ENCODE results near the gene DUS4L.

The DUS4L gene

GRCh38 chr7:107580716-107581383, 17.1 kb downstream of the DUS4L start:
- Histone ChIP-seq H3K9me3 (ENCODE audit: control insufficient read depth, insufficient read depth, low read depth, low read length) (no peaks in the 10 kb centered on the region), H3K27ac (ENCODE audit: low read depth, low read length) (no peak overlapping the region), H3K36me3 (ENCODE audit: control insufficient read depth, insufficient read depth, low read length) (peaks cover 18% of the 10 kb centered on the region), H3K9ac (ENCODE audit: low read length) (peak overlapping the region; percentile 76), H3K4me3 (ENCODE audit: low read depth, low read length) (peak overlapping the region; percentile 90), H3K4me1 (ENCODE audit: control insufficient read depth, insufficient read depth, low read length) (no peaks in the 10 kb centered on the region), H3K27me3 (ENCODE audit: control insufficient read depth, insufficient read depth, low read length) (no peaks in the 10 kb centered on the region)

GRCh38 chr7:107581387-107582013, 17.7 kb downstream of the DUS4L start:
- Histone ChIP-seq H3K27me3 (ENCODE audit: control insufficient read depth, insufficient read depth, low read length) (no peaks in the 10 kb centered on the region), H3K4me1 (ENCODE audit: control insufficient read depth, insufficient read depth, low read length) (no peaks in the 10 kb centered on the region), H3K36me3 (ENCODE audit: control insufficient read depth, insufficient read depth, low read length) (peaks cover 13% of the 10 kb centered on the region), H3K9me3 (ENCODE audit: control insufficient read depth, insufficient read depth, low read depth, low read length) (no peaks in the 10 kb centered on the region), H3K27ac (ENCODE audit: low read depth, low read length) (no peak overlapping the region), H3K9ac (ENCODE audit: low read length) (no peak overlapping the region), H3K4me3 (ENCODE audit: low read depth, low read length) (no peak overlapping the region)

- Histone ChIP-seq H3K36me3 (ENCODE audit: control insufficient read depth, insufficient read depth, low read length) (peaks cover 10% of the 10 kb centered on the region), H3K9ac (ENCODE audit: low read length) (no peak overlapping the region), H3K27me3 (ENCODE audit: control insufficient read depth, insufficient read depth, low read length) (no peaks in the 10 kb centered on the region), H3K4me1 (ENCODE audit: control insufficient read depth, insufficient read depth, low read length) (no peaks in the 10 kb centered on the region), H3K27ac (ENCODE audit: low read depth, low read length) (no peak overlapping the region), H3K4me3 (ENCODE audit: low read depth, low read length) (no peak overlapping the region), H3K9me3 (ENCODE audit: control insufficient read depth, insufficient read depth, low read depth, low read length) (no peaks in the 10 kb centered on the region)
These were observed 19.1 kb downstream of the DUS4L start for GRCh38 chr7:107582875-107583274.

GRCh38 chr7:107584716-107585115, 20.9 kb downstream of the DUS4L start:
- no peak overlapping the region for H3K4me3 ChIP-seq (ENCODE audit: low read depth, low read length)
- H3K27ac ChIP-seq (ENCODE audit: low read depth, low read length), result no peak overlapping the region
- H3K9ac ChIP-seq (ENCODE audit: low read length), result no peak overlapping the region
- H3K36me3 ChIP-seq (ENCODE audit: control insufficient read depth, insufficient read depth, low read length), result peaks cover 10% of the 10 kb centered on the region
- no peaks in the 10 kb centered on the region for H3K4me1 ChIP-seq (ENCODE audit: control insufficient read depth, insufficient read depth, low read length)
- no peaks in the 10 kb centered on the region for H3K27me3 ChIP-seq (ENCODE audit: control insufficient read depth, insufficient read depth, low read length)
- H3K9me3 ChIP-seq (ENCODE audit: control insufficient read depth, insufficient read depth, low read depth, low read length), result peaks cover 7% of the 10 kb centered on the region; the same call in 1 of the 2 replicates

- H3K9me3 ChIP-seq (ENCODE audit: control insufficient read depth, insufficient read depth, low read depth, low read length), result peaks cover 7% of the 10 kb centered on the region; the same call in 1 of the 2 replicates
- H3K4me3 ChIP-seq (ENCODE audit: low read depth, low read length), result no peak overlapping the region
- peaks cover 10% of the 10 kb centered on the region for H3K36me3 ChIP-seq (ENCODE audit: control insufficient read depth, insufficient read depth, low read length)
- H3K27me3 ChIP-seq (ENCODE audit: control insufficient read depth, insufficient read depth, low read length), result no peaks in the 10 kb centered on the region
- H3K9ac ChIP-seq (ENCODE audit: low read length), result no peak overlapping the region
- no peaks in the 10 kb centered on the region for H3K4me1 ChIP-seq (ENCODE audit: control insufficient read depth, insufficient read depth, low read length)
- no peak overlapping the region for H3K27ac ChIP-seq (ENCODE audit: low read depth, low read length)
These were observed 24.9 kb downstream of the DUS4L start for GRCh38 chr7:107588529-107589130.

- H3K9ac ChIP-seq (ENCODE audit: low read length), result no peak overlapping the region
- H3K9me3 ChIP-seq (ENCODE audit: control insufficient read depth, insufficient read depth, low read depth, low read length), result peaks cover 7% of the 10 kb centered on the region; the same call in 1 of the 2 replicates
- H3K27ac ChIP-seq (ENCODE audit: low read depth, low read length), result no peak overlapping the region
- H3K27me3 ChIP-seq (ENCODE audit: control insufficient read depth, insufficient read depth, low read length), result no peaks in the 10 kb centered on the region
- H3K4me1 ChIP-seq (ENCODE audit: control insufficient read depth, insufficient read depth, low read length), result no peaks in the 10 kb centered on the region
- no peak overlapping the region for H3K4me3 ChIP-seq (ENCODE audit: low read depth, low read length)
- H3K36me3 ChIP-seq (ENCODE audit: control insufficient read depth, insufficient read depth, low read length), result peaks cover 9% of the 10 kb centered on the region
These were observed 27.6 kb downstream of the DUS4L start for GRCh38 chr7:107591421-107591820.

GRCh38 chr7:107592361-107593024, 28.7 kb downstream of the DUS4L start:
- no peak overlapping the region for H3K4me3 ChIP-seq (ENCODE audit: low read depth, low read length)
- H3K27me3 ChIP-seq (ENCODE audit: control insufficient read depth, insufficient read depth, low read length), result no peaks in the 10 kb centered on the region
- no peaks in the 10 kb centered on the region; the same call in 1 of the 2 replicates for H3K4me1 ChIP-seq (ENCODE audit: control insufficient read depth, insufficient read depth, low read length)
- H3K9ac ChIP-seq (ENCODE audit: low read length), result no peak overlapping the region
- peaks cover 5% of the 10 kb centered on the region; the same call in 1 of the 2 replicates for H3K36me3 ChIP-seq (ENCODE audit: control insufficient read depth, insufficient read depth, low read length)
- H3K27ac ChIP-seq (ENCODE audit: low read depth, low read length), result no peak overlapping the region
- H3K9me3 ChIP-seq (ENCODE audit: control insufficient read depth, insufficient read depth, low read depth, low read length), result peaks cover 7% of the 10 kb centered on the region; the same call in 1 of the 2 replicates

- H3K9ac ChIP-seq (ENCODE audit: low read length), result no peak overlapping the region
- no peak overlapping the region for H3K27ac ChIP-seq (ENCODE audit: low read depth, low read length)
- no peaks in the 10 kb centered on the region for H3K27me3 ChIP-seq (ENCODE audit: control insufficient read depth, insufficient read depth, low read length)
- no peak overlapping the region for H3K4me3 ChIP-seq (ENCODE audit: low read depth, low read length)
- H3K4me1 ChIP-seq (ENCODE audit: control insufficient read depth, insufficient read depth, low read length), result no peaks in the 10 kb centered on the region; the same call in 1 of the 2 replicates
- peaks cover 7% of the 10 kb centered on the region; the same call in 1 of the 2 replicates for H3K9me3 ChIP-seq (ENCODE audit: control insufficient read depth, insufficient read depth, low read depth, low read length)
- H3K36me3 ChIP-seq (ENCODE audit: control insufficient read depth, insufficient read depth, low read length), result peaks cover 5% of the 10 kb centered on the region; the same call in 1 of the 2 replicates
These were observed 29.2 kb downstream of the DUS4L start for GRCh38 chr7:107593025-107593410.

- peaks cover 5% of the 10 kb centered on the region; the same call in 1 of the 2 replicates for H3K36me3 ChIP-seq (ENCODE audit: control insufficient read depth, insufficient read depth, low read length)
- no peaks in the 10 kb centered on the region; the same call in 1 of the 2 replicates for H3K4me1 ChIP-seq (ENCODE audit: control insufficient read depth, insufficient read depth, low read length)
- no peaks in the 10 kb centered on the region for H3K27me3 ChIP-seq (ENCODE audit: control insufficient read depth, insufficient read depth, low read length)
- H3K9ac ChIP-seq (ENCODE audit: low read length), result no peak overlapping the region
- H3K27ac ChIP-seq (ENCODE audit: low read depth, low read length), result no peak overlapping the region
- no peak overlapping the region for H3K4me3 ChIP-seq (ENCODE audit: low read depth, low read length)
- H3K9me3 ChIP-seq (ENCODE audit: control insufficient read depth, insufficient read depth, low read depth, low read length), result no peaks in the 10 kb centered on the region
These were observed 31.4 kb downstream of the DUS4L start for GRCh38 chr7:107594961-107595737.

- H3K4me1 ChIP-seq (ENCODE audit: control insufficient read depth, insufficient read depth, low read length), result no peaks in the 10 kb centered on the region; the same call in 1 of the 2 replicates
- no peaks in the 10 kb centered on the region for H3K27me3 ChIP-seq (ENCODE audit: control insufficient read depth, insufficient read depth, low read length)
- no peaks in the 10 kb centered on the region for H3K9me3 ChIP-seq (ENCODE audit: control insufficient read depth, insufficient read depth, low read depth, low read length)
- H3K4me3 ChIP-seq (ENCODE audit: low read depth, low read length), result no peak overlapping the region
- H3K9ac ChIP-seq (ENCODE audit: low read length), result no peak overlapping the region
- no peak overlapping the region for H3K27ac ChIP-seq (ENCODE audit: low read depth, low read length)
- H3K36me3 ChIP-seq (ENCODE audit: control insufficient read depth, insufficient read depth, low read length), result peaks cover 5% of the 10 kb centered on the region; the same call in 1 of the 2 replicates
These were observed 33.3 kb downstream of the DUS4L start for GRCh38 chr7:107596881-107597581.
